K562 (cell line): Measurements from ENCODE around the gene CEBPE. TPM values are rescaled to one million over a fixed set of nuclear protein-coding genes. Genes with fewer than 3 reads are reported as not detected.

Experiments used
- CAMTA2 ChIP-seq: fragments of 250-450 bp; sonication (Bioruptor Pico); conservative IDR thresholded peaks from 2 replicates; pipeline ENCODE4 v1.5.1; 2022
- CBX8 ChIP-seq: fragments of 200-600 bp; sonication (generic); IDR thresholded peaks from 2 replicates; pipeline ENCODE4 v1.6.1; 2012; ENCODE audit warnings: borderline replicate concordance, mixed run types, low read depth, mild to moderate bottlenecking, moderate library complexity, mixed read lengths, low read length, control low read depth, inconsistent platforms; ENCODE audit not compliant: poor library complexity, severe bottlenecking; ENCODE audit errors: extremely low read depth
- EGR1 ChIP-seq: fragments of 450-650 bp; conservative IDR thresholded peaks from 2 replicates; pipeline ENCODE4 v1.6.1; 2017; ENCODE audit warnings: mild to moderate bottlenecking
- ELF2 ChIP-seq: fragments of 250-450 bp; sonication (Bioruptor Pico); IDR thresholded peaks from 2 replicates; pipeline ENCODE4 v1.5.0; 2021; ENCODE audit warnings: mild to moderate bottlenecking
- HMG20B ChIP-seq: fragments of 250-450 bp; sonication (Bioruptor Pico); IDR thresholded peaks from 2 replicates; pipeline ENCODE4 v1.5.0; 2021; ENCODE audit warnings: mild to moderate bottlenecking
- KLF13 ChIP-seq: fragments of 450-650 bp; IDR thresholded peaks from 2 replicates; pipeline ENCODE4 v1.6.1; 2016; ENCODE audit warnings: missing genetic modification characterization, low read depth, mild to moderate bottlenecking, missing compliant biosample characterization, moderate library complexity, borderline replicate concordance
- MAFG ChIP-seq: fragments of 450-650 bp; conservative IDR thresholded peaks from 2 replicates; pipeline ENCODE4 v1.6.1; 2016; ENCODE audit warnings: missing genetic modification characterization, missing compliant biosample characterization
- MEF2A ChIP-seq: IDR thresholded peaks from 2 replicates; pipeline ENCODE4 v1.6.1; 2011; ENCODE audit warnings: low read depth, mild to moderate bottlenecking, low read length, moderate library complexity; ENCODE audit not compliant: control insufficient read depth
- NFE2L1 ChIP-seq: fragments of 450-650 bp; IDR thresholded peaks from 2 replicates; pipeline ENCODE4 v1.6.1; 2016; ENCODE audit warnings: missing genetic modification characterization, low read depth, mild to moderate bottlenecking, missing compliant biosample characterization, moderate library complexity, borderline replicate concordance
- NKRF ChIP-seq: fragments of 450-650 bp; IDR thresholded peaks from 2 replicates; pipeline ENCODE4 v1.6.1; 2016; ENCODE audit warnings: borderline replicate concordance
- RBM14 ChIP-seq: fragments of 200-400 bp; formaldehyde crosslinking; IDR thresholded peaks from 2 replicates; pipeline ENCODE4 v1.6.1; 2018; ENCODE audit warnings: low read depth, mild to moderate bottlenecking, low read length, moderate library complexity, borderline replicate concordance; ENCODE audit not compliant: insufficient read depth
- SIN3B ChIP-seq: fragments of 450-650 bp; IDR thresholded peaks from 2 replicates; pipeline ENCODE4 v1.6.1; 2017; ENCODE audit warnings: low read depth, mild to moderate bottlenecking, moderate library complexity
- TBP ChIP-seq: optimal IDR thresholded peaks from 2 replicates; pipeline ENCODE3; 2011; ENCODE audit warnings: low read depth, low read length, improper control_type of control experiment
- ZC3H11A ChIP-seq: IDR thresholded peaks from 2 replicates; pipeline ENCODE4 v1.6.1; 2012; ENCODE audit warnings: low read depth, low read length, improper control_type of control experiment
- ZC3H8 ChIP-seq: fragments of 450-650 bp; IDR thresholded peaks from 2 replicates; pipeline ENCODE4 v1.6.1; 2017
- ZFP91 ChIP-seq: sonication (generic); formaldehyde crosslinking; IDR thresholded peaks from 2 replicates; pipeline ENCODE4 v1.8.0; 2022; ENCODE audit warnings: mild to moderate bottlenecking, missing genetic modification reagents
- ZNF175 ChIP-seq: fragments of 200-800 bp; sonication (Bioruptor generic); IDR thresholded peaks from 2 replicates; pipeline ENCODE4 v1.6.1; 2016; ENCODE audit warnings: low read depth, mild to moderate bottlenecking, missing genetic modification characterization, missing compliant biosample characterization
- ZNF232 ChIP-seq: sonication (generic); formaldehyde crosslinking; IDR thresholded peaks from 2 replicates; pipeline ENCODE4 v1.8.0; 2022; ENCODE audit warnings: mild to moderate bottlenecking, missing genetic modification reagents
- ZNF561 ChIP-seq: fragments of 450-650 bp; formaldehyde crosslinking; conservative IDR thresholded peaks from 2 replicates; pipeline ENCODE4 v1.4.0; 2020; ENCODE audit warnings: mild to moderate bottlenecking, moderate library complexity
- polyA plus RNA-seq, 8 experiments: library from polyadenylated mRNA; depleted of rRNA in 4 of 8; stranded (reverse) in 5 of 8; unstranded in 3 of 8; fragments of >200 nt; fragmentation: Nextera tagmentation in 2 of 8; fragmentation: Illumina TruSeq in 1 of 8; extraction: Ambion mirVana in 2 of 8; extraction: Trizol in 1 of 8; gene quantifications; 2 replicates each; pipeline versions ENCODE4 v1.2.1 to v1.2.3, GENCODE V29; 2011 to 2014; ENCODE audit warnings: inconsistent platforms in 1 of 8, missing spikeins in 1 of 8
- total RNA-seq, 7 experiments: library from RNA; depleted of rRNA in 6 of 7; stranded (reverse); fragments of >200 nt in 6 of 7; fragmentation: Illumina TruSeq in 2 of 7; extraction: Trizol in 2 of 7; gene quantifications; 2 replicates each; pipeline versions ENCODE4 v1.2.1 to v1.2.3, GENCODE V29; 2011 to 2021; ENCODE audit warnings: low replicate concordance in 1 of 7
- TF ChIP-seq, protein P1 (sequence below), 2 experiments: fragments of 150-350 bp in 1 of 2; IDR thresholded peaks; 2 replicates each; pipeline ENCODE4 v1.6.1; 2012 to 2016; ENCODE audit warnings: low read depth in 2 of 2, low read length in 2 of 2, mild to moderate bottlenecking in 1 of 2, moderate library complexity in 1 of 2

CEBPE gene
- total and polyA plus RNA-seq, 9 of the 15 experiments (the other 6 are each of a cell fraction or from before 2014, with no cell fraction given), result 0.09 to 0.15 (median 0.13) TPM; not detected in 6

- TF ChIP-seq, protein P1, sequence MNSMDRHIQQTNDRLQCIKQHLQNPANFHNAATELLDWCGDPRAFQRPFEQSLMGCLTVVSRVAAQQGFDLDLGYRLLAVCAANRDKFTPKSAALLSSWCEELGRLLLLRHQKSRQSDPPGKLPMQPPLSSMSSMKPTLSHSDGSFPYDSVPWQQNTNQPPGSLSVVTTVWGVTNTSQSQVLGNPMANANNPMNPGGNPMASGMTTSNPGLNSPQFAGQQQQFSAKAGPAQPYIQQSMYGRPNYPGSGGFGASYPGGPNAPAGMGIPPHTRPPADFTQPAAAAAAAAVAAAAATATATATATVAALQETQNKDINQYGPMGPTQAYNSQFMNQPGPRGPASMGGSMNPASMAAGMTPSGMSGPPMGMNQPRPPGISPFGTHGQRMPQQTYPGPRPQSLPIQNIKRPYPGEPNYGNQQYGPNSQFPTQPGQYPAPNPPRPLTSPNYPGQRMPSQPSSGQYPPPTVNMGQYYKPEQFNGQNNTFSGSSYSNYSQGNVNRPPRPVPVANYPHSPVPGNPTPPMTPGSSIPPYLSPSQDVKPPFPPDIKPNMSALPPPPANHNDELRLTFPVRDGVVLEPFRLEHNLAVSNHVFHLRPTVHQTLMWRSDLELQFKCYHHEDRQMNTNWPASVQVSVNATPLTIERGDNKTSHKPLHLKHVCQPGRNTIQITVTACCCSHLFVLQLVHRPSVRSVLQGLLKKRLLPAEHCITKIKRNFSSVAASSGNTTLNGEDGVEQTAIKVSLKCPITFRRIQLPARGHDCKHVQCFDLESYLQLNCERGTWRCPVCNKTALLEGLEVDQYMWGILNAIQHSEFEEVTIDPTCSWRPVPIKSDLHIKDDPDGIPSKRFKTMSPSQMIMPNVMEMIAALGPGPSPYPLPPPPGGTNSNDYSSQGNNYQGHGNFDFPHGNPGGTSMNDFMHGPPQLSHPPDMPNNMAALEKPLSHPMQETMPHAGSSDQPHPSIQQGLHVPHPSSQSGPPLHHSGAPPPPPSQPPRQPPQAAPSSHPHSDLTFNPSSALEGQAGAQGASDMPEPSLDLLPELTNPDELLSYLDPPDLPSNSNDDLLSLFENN (IDR thresholded peaks at IDR 0.05; ENCODE audit: low read depth in 2 of 2, low read length in 2 of 2), result peak in 1 of 2 experiments; percentile 96; a peak in 2 of 4 replicates
- peak; percentile 60; the same call in 1 of the 2 replicates for TF ChIP-seq ZNF175
- TF ChIP-seq CBX8, result no peak
- 0 out of 2 replicates have a peak, but pooled peaks have one; percentile 43 for TF ChIP-seq EGR1
- TF ChIP-seq MEF2A, result peak; percentile 33; the same call in 1 of the 2 replicates
- no peak for TF ChIP-seq NKRF
- no peak for TF ChIP-seq ZC3H8
- no peak for TF ChIP-seq RBM14
- no peak for TF ChIP-seq ZNF561 (CRISPR knock-in tag)
- TF ChIP-seq ZNF232, result no peak
- no peak for TF ChIP-seq ZC3H11A
- peak; percentile 77 for TF ChIP-seq MAFG (tag)
- TF ChIP-seq KLF13 (tag), result peak; percentile 65; the same call in 1 of the 2 replicates
- no peak for TF ChIP-seq CAMTA2 (CRISPR knock-in tag)
- TF ChIP-seq NFE2L1, result no peak
- no peak for TF ChIP-seq ZFP91 (CRISPR knock-in tag)
- no peak for TF ChIP-seq TBP
- TF ChIP-seq ELF2 (CRISPR knock-in tag), result no peak
- TF ChIP-seq HMG20B, result peak; percentile 100
- TF ChIP-seq SIN3B, result no peak
These were observed 6.5 kb downstream of the CEBPE start (continued) for GRCh38 chr14:23112359-23113178.
